Measurements from ENCODE around the gene CAB39.

Gene CAB39

DNA sequence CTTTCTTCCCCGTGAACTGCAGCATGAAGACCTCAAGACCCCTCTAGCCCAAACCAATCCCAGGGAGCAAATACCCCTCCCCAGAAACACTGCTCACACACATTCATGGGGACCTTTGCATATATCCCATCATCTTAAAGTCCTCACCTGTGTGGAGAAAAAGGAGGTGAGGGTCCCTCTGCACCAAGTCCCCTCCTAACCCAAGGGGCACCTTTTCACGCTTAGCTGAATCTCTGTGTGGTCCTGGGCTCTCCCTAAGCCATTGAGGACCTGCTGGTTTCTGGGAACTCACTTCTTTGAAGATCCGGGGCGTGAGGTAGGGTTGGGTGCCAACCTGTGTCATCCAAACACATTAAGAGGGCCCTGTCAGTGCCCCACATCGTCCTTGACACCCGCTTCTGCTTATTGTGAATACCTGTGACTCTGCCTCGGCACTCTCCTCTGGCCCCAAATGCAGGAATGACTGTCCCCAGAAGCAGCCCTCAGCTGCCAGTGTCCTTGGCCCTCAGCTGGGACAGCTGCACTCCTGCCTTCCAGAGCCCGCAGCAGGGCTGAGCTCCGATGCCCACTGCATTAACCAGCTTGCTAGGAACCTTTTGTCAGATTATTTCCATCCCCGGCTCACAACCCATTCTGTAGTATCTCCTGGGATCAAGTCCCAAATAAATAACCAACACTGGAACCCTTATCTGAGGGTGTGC is 110.8 kb downstream of the CAB39 start:
- no peak for DNase-seq

DNA sequence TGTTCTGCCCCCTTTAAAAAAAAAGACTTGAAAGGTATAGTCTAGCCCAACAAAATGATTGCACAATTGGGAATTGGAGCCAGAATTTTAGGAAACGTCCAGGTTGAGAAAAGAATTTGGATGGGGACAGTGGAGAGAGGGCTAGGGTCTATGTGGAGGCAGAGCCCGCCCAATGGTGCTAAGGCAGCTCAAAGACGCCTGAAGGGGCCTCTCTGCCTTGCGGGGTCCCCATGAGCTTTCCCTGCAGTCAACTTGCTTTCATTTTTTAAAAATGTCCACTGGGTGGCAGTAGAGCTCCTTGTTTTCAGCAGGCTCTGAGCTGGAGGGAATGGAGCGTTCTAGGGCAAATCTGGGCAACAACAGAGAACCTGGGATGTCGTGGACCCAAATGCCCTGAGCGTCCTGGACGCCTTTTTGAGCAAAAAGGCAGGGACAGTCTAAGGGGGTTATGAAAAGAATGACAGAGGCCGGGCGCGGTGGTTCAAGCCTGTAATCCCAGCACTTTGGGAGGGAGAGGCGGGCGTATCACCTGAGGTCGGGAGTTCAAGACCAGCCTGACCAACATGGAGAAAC is 111.8 kb downstream of the CAB39 start:
- DNase-seq = peak in 1 of 2 experiments; percentile 39

DNA sequence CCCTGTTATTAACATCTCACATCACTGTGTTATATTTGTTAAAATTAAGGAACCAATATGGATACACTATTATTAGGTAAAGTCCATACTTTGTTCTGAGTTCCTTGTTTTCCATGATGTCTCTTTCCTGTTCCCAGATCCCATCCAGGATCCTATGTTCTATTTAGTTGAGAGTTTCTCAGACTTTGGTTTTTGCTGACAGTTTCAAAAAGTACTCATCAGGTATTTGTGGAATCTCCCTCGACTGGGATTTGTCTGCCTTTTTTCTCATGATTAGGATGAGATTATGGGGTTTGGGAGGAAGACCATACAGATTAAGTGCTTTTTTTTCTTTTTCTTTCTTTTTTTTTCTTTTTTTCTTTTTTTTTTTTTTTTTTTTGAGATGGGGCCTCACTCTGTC is 112.7 kb downstream of the CAB39 start:
- DNase-seq = no peak

DNA sequence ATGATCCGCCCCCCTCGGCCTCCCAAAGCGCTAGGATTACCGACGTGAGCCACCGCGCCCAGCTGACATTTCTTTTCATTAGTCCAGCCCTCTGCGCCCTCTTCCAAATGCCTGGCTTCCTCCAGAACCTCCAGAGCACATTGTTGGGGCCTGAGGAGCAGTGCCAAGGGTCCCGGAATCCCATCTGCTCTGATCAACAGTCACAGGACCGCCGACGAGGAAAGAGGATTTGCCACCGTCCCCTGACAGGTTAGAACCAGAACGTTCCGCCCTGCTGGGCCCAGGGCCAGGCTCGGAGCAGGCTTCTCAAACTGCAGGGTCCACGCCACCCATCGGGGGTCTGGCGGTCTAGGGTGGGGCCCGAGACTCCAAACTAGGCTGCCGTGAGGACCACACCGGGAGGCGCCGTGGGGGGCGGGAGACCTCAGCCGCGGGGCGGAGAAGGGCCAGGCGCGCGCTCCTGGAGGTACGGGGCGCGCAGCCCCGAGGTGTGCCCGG is 115.2 kb downstream of the CAB39 start:
- DNase-seq = no peak

DNA sequence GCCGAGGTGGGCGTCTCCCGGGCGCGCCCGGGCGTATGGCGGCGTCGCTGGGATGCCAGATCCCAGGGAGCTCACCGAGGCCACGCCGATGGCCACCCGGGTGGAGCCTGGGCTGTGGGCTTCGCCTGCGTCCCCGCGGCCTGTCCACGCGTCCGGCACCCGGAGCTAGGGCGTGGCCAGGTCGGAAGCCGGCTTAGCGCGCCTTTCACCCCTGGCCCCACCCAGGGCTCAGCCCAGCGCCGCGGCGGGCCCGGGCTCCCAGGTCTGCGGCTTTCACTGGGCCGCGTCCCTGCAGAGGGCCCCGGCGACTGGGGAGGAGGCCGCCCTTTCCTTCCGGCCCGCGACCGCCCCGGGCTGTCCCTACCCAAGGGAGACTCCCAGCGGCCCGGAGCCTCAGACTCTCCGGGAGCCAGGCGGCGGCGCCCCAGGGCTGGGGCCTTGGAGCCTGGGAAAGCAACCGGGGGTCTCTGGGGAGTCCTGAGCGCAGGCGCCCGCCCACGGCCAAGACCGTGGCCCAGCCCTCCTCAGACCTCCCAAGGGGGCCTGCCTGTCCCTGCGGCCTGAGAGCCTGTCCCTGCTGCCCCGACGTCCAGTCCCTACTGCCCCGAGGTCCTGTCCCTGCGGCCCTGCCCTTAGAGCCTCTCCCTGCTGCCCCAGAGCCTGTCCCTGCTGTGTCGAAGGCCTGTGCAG is 115.8 kb downstream of the CAB39 start:
- DNase-seq = no peak

DNA sequence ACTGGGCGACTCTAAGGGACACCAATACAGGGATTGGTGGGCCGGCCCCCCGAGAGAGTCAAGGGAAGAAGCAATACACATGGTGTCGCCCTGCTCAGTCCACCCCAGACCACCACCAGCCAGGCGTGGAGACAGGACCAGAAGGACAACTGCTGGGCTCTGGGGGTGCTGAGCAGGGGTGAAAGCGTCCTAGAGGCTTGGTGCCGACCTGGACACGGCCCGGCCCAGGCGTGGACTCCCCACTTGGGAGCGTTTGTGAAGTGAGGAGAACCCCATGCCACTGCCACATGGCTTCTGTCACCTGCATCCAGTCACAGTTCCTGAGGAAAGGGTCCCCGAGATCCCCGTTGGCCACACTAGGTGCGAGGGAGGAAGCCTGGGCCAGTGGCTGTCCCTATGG is 116.7 kb downstream of the CAB39 start:
- DNase-seq = no peak

DNA sequence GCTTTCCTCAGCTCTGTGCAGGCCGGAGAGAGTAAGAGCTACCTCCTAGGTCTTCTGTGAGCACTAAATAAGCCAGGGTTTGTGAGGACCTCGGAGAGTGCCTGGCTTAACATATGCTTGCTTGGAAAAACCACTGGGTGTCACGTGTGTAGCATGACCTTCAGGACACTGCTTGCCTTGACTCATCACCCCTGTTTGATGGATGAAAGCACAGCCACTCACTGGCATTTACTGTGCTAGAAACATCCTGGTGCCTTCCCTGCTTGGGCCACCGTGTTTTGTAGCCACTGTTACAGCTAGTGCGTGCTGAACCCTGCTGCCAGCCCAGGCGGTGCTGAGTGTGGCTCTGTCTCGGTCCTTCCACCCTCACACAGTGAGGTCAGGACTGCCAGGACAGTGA is 117.3 kb downstream of the CAB39 start:
- no peak for DNase-seq

DNA sequence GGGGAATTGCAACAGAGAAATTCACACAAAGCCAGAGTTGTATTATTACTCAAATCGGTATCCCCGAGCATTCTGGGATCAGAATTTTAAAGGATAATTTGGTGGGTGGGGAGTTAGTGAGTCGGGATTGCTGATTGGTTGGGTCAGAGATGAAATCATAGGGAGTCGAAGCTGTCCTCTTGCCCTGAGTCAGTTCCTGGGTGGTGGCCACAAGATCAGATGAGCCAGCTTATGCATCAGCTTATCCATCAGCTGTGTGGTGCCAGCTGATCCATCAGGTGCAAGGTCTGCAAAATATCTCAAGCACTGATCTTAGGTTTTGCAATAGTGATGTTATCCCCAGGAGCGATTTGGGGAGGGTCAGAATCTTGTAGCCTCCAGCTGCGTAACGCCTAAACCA is 117.8 kb downstream of the CAB39 start:
- DNase-seq = no peak

DNA sequence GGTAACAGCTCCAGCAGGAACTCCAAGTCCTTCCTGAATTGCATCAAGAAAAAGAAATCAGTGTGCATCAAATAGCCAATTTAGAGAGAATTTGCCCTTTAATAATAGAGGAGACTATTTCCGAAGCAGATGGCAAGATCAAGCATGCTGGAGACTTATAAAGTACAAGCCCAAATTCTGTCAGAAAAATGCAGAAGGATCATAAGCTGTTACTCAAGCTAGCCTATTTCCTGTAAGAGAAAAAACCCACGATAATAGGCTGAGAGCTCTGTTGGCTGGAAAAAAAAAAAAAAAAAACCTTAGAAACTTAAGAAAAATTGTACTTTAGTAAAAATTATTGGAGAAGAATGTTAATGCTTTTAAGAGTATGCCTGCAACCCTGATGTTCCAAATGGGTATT is 127.7 kb downstream of the CAB39 start:
- no peak for DNase-seq

DNA sequence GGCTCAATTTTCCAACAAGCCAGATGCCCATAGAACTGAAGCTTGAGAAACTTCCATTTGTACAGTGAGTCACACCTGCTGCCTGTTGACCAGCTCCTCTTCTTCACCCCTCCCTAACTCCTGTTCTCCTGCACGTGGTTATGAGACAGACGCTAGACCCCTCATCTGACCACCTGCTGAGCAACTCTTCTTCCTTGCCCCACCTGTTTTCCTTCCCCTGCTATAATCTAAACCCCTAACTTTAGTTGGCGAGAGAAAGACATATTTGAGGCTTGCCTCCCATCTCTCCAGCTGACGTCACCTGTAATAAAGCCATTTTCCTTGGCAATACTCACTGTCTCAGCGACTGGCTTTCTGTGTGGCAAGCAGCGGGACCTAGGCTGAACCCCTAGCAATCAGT is 129.8 kb downstream of the CAB39 start:
- DNase-seq = no peak

DNA sequence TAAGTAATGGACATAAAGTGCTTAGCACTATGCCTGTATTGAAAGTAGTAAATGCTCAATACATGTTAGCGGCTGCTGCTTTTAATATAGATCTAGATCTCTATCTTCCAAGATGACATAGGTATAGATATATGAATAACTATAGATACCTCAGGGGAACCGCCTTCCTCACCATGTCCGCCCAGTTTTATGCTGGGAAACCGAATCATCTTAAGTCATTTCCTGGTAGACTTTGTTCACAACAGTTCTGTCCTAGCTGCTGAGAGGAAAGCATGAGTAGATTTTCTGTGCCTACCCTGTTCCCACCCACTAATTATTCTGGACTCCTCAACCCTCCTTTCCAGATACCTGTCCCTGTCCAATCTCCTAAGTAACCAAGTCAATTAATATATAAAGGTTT is 130.5 kb downstream of the CAB39 start:
- DNase-seq = no peak

DNA sequence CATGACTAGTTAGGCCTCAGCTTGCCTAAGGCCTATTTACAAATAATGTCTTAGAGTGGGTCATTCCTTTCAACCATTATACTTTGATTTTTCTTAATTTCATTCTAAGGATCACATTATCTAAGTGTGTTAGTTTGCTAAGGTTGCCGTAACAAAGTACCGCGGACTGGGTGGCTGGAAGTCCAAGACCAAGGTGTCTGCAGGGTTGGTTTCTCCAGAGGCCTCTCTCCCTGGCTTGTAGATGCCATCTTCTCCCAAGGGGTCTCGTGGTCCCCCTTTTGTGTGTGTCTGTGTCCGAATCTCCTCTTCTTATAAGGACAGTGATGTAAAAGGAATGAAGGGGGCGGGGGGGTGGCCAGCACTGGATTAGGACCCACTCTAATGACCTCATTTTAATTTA is 133.7 kb downstream of the CAB39 start:
- no peak for DNase-seq

DNA sequence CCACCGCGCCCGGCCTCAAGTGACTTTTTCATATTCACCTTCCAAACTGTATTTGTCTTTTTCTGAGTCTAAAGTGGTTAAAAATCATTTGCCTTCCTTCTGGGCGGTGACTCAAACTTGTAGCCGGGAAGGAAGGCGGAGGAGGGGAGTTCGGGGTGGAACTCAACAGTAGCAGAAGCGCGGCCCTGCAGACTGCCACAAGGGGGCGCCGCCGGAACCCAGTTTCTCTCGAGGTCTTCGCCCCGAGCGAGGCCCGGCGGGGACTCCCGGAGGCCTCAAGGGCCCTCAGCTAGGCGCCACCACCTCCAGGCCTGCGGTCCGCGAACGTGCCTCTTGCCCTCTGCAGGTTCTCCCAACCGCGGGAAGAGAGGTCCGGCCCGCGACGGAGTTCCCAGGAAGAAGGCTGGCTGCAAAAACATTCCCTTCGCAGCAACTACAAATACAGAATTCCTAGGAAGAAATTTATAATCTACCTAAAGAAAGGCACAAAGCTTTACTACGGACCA is 135.3 kb downstream of the CAB39 start:
- DNase-seq = peak; percentile 85 to 94

DNA sequence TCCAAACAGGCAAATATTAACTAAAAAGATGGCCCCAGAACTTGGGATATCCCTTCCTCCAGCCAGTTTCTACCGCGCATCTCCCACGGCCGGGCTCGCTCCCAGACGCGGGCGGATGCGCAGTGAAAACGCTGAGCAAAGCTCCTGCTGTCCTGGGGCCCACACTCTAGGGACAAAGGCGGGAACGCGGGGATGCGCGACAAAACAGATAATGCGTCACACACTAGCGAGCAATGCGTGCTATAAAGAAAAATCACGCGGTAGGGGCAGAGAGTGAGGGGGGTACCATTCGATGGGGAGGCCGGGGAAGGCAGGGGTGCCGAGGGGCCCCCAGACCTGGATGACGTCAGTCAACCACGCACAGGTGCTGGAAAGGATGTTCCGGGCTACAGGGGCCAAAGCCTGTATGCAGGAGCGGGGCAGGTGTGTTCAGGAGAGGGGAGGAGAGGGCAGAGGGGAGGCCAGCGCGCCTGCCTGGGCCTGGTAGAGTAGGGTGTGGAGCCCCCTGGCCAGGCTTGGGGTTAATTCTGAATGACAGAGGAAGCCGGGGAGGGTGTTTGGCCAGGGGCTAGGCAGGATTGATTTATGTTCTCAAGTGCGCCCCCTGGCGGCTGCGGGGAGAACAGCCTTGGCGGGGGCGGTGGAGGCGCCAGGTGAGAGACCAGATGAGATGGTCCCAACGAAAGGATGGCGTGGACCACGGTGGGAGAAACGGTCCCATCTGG is 137.2 kb downstream of the CAB39 start:
- peak; percentile 54 to 71 for DNase-seq

DNA sequence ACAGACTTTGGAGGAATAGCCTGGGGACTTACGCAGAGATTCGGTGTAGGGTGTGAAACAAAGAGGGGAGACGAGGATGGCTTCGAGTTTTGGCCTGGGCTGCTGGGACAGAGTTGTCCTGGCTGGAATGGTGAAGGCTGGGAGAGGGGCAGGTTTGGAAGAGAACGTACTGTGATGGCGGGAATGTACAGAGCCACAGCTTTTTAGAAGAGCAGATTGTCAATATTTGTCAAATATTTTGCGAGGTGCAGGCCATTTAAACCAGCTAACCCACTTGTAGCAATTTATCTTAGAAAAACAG is 137.7 kb downstream of the CAB39 start:
- no peak for DNase-seq

DNA sequence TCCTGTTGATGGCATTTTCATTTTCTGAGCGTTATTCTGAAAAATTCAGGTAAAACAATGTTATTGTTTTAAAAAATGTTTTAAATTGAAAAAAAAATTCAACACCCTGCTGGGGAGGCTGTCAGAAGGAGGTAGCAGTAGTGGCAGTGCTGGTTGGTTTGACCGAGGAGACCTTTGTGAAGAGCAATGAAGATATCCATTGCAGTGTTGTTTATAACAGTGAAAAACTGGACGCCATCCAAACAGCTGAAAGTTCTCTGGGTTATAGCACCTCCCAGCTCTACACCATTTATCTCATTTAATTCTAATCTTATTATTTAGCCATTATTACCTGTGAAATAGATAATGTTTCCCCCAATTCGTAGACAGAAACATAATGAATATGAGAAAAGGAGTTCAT is 139.5 kb downstream of the CAB39 start:
- no peak for DNase-seq

DNA sequence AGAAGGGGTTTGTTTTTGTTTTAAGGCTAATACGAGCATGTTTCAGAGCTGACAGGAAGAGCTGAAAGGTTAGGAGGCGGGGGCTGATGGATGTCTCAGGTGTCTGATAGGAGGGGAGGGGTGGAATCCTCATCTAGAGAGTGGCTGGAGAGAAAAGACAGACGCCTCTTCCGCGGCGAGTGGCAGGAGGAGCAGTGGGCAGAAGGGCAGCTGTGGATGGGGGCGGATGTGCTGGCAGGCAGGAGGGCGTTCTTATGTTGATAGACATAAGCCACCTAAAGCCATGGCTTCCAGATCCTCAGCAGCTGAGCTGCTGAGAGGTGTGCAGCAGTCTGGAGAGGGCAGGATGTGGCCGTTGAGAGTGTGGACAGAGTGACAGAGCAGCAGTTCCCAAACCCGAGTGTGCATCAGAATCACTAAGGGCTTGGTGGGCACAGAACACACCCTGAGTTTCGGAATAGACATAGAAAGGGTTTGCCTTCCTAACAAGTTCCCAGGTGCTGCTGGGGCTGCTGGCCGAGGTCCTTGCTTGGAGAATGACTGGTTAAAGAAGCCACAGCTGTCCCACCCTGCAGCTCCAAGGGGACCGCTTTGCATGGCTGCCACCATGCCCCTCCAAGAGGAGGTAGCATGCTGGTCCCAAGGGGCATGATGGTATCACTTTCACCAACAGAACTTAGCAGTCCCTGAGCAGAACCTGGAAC is 149.1 kb downstream of the CAB39 start:
- no peak for DNase-seq

DNA sequence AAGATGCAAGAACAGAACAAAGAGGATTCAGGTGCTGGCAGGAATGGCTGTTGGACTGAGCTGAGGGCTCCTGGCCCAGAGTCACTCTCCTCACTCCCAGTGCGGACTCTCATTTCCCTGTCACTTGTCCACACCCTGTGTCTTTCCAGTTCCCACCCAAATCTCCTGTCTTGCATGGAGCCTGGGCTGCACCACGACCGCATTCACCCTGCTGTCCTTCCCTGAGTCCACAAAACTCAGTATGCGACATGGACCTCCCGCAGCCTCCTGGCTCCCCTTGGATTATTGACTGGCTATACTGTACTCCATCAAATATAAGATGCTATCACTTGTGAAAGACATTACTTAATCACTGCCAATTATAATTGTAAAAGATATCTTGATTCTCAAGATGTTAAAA is 149.7 kb downstream of the CAB39 start:
- no peak for DNase-seq

DNA sequence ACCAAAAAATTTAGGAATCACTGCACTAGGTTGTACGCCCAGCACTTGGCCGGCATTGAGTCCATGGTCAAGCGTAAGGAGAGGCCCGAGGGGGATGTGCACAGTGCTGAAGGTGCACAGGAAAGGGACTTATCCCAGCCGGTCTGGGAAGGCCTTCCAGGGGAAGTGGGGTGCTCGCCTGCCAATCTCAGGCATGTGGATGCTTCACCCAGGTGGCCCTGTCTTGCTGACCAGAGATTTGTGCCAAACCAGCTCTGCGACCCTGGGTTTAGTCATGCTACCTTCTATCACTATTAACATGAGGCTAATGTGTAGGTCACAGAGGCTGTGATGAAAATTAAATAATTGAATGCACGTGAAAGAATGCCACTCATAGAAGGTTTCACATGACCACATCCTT is 150.4 kb downstream of the CAB39 start:
- no peak for DNase-seq

DNA sequence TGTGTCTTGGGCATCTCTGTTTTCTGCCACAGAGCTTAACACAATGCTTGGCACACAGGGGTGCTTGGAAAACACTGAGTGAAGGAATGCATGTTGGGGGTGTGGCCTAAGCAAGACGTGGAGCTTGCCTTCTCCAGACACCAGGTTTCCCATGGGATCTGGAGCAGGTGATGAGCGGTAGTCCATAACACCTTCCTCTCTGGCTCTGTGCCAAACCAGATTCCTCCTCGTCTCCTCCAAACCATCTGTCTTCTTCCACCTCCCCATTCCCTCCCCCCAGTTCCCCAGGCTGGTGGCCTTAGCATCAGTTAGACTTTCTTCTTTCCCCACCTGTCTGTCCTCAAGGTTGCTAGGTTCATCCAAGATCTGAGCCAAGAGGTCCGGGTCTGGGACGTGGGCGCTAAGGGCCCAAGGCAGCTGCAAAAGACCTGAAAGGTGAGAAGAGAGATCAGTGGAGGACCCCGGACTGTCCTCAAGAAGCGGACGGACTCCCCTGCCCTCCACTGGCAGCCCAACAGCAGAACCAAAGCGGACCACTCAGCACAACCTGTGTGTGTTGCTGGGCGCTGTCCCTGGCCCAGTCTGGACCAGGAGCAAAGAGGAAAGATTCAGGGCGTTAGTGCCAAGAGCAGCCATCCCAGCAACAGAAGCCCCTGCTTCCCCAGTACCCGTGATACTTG is 150.9 kb downstream of the CAB39 start:
- no peak for DNase-seq

DNA sequence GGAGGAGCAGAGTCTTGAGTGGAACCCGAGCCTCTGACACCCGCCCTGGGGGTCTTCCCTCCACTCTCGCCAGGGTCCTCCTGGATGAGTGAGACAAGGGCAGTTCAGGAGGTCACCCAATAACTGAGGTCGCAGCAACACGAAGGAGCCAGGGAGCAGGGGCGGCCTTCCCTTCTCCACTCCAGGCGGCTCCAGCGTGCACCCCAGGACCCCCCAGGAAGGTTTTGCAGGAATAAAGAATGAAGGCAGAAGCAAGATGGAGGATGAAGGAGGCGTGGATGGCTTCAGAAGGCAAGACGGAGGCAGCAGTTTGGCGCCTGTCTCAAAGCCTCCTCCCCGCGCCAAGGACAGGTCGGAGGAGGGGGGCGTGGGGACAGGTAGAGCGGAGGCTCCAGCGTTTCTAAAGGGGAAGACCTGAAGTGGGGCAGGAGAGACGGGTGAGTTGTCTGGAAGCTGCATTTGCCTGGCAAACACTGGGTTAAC is 151.5 kb downstream of the CAB39 start:
- DNase-seq = no peak

DNA sequence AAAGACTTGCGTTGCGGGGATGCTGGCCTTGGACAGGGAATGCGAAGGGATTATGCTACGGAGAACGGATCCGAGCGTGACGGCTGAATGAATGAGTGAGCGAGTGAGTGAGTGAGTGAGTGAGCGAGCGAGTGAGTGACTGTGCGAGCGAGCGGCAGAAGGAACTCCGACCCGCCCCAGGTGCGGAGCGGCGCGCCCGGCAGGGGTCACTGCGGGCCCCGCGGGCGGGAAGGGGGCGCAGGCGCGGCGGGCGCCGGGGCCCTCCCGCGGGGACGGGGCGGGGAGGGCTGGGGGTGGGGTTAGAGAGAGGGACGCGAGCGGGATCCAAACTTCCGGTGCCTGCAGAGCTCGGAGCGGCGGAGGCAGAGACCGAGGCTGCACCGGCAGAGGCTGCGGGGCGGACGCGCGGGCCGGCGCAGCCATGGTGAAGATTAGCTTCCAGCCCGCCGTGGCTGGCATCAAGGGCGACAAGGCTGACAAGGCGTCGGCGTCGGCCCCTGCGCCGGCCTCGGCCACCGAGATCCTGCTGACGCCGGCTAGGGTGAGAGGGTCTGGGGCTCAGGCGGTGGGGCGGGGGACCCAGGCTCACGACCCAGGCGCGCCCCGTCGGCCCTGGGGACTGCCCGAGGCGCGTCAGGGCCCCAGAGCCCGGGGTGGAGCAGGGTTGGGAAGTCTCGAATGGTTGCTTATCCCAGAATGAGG is 152.1 kb downstream of the CAB39 start, which contains the start of gene ITM2C:
ITM2C (plus strand) TSS at position 338 of the 702 bp plus-strand sequence; CDS start at position 422, 84 bp downstream.
- peak; percentile 68 to 73 for DNase-seq
